Measurements from ENCODE around the gene COG2.
"Not testable (repeated sequence)": the region's sequence is repeated elsewhere in the genome, so short reads cannot be mapped to it uniquely, and the experiment has no call there.

Gene COG2

DNA sequence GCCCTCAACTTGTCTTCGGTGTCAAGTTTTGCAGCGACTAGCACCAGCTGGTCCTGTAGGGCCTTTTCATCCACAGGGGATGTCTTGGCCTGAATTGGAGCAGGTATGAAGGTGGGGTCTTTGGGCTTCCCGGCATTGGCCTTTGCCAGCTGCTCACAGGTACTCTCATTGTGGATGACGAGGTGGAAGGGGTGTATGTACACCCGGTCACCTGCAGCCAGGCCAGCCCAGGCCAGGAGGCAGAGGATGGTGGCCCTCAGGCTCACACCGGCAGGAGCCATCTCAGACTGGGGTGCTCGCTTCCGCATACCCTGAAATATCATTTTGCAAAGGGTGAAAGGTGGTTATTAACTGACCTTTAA, 68.2 kb downstream of the COG2 start:
- Histone ChIP-seq H3K4me1 (ENCODE audit: insufficient read depth, low read length) (0 out of 2 replicates have a peak, but pooled peaks cover 4% of the 10 kb centered on the region), H3K27ac (ENCODE audit: low read length) (no peak overlapping the region), H3K9me3 (ENCODE audit: insufficient read depth, low read depth, low read length) (no peaks in the 10 kb centered on the region), H3K36me3 (ENCODE audit: insufficient read depth, low read depth, low read length) (no peaks in the 10 kb centered on the region), H3K27me3 (ENCODE audit: insufficient read depth, low read length) (no peaks in the 10 kb centered on the region), H3K4me3 (ENCODE audit: low read length) (no peak overlapping the region), H3K9ac (ENCODE audit: low read depth, low read length) (no peak overlapping the region)

DNA sequence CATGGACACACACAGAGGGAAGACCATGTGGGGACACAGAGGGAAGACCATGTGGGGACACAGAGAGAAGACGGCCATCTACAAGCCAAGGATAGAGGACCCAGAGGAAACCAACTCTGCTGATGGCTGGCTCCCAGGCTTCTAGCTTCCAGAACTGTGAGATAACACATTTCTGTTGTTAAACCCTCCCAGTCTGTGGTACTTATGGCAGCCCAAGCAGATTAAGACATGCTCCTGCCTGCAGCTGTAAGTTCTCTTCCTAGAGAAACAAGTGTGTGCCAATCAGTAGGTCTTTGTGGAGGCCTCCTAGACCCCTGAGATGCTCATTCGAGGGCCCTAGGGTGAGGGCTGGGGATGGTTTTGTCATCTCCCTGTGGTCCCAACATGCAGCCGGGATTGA, 69.0 kb downstream of the COG2 start:
- H3K36me3 ChIP-seq (ENCODE audit: insufficient read depth, low read depth, low read length) = no peaks in the 10 kb centered on the region
- 0 out of 2 replicates have a peak, but pooled peaks cover 4% of the 10 kb centered on the region for H3K4me1 ChIP-seq (ENCODE audit: insufficient read depth, low read length)
- H3K27me3 ChIP-seq (ENCODE audit: insufficient read depth, low read length) = no peaks in the 10 kb centered on the region
- H3K4me3 ChIP-seq (ENCODE audit: low read length) = no peak overlapping the region
- H3K9me3 ChIP-seq (ENCODE audit: insufficient read depth, low read depth, low read length) = no peaks in the 10 kb centered on the region
- no peak overlapping the region for H3K9ac ChIP-seq (ENCODE audit: low read depth, low read length)
- no peak overlapping the region for H3K27ac ChIP-seq (ENCODE audit: low read length)

DNA sequence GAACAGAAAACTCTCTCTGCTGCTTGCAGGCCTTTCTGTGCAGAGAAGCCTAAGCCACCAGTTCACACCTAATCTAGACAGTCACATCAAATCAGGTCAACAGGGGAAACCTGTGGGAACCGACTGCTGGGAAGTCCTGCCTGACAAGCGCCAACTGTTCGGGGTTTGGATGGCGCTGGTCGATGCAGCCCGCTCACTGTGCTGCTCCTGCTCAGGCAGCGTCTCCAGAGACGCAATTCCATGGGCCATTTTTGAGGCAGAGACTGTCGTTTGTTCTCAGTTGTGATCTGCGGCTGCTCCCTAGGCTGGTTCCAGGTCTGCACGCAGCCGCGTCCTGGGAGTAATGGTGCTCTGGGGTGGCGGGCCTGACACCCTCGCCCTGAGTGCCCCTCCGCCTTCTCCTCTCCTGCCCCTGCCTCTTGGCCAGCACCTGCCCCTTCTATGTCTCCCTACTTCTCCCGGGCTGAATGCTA, 70.2 kb downstream of the COG2 start:
- Histone ChIP-seq H3K27me3 (ENCODE audit: insufficient read depth, low read length) (no peaks in the 10 kb centered on the region), H3K4me1 (ENCODE audit: insufficient read depth, low read length) (0 out of 2 replicates have a peak, but pooled peaks cover 4% of the 10 kb centered on the region), H3K9ac (ENCODE audit: low read depth, low read length) (no peak overlapping the region), H3K36me3 (ENCODE audit: insufficient read depth, low read depth, low read length) (no peaks in the 10 kb centered on the region), H3K4me3 (ENCODE audit: low read length) (no peak overlapping the region), H3K27ac (ENCODE audit: low read length) (no peak overlapping the region), H3K9me3 (ENCODE audit: insufficient read depth, low read depth, low read length) (no peaks in the 10 kb centered on the region)

DNA sequence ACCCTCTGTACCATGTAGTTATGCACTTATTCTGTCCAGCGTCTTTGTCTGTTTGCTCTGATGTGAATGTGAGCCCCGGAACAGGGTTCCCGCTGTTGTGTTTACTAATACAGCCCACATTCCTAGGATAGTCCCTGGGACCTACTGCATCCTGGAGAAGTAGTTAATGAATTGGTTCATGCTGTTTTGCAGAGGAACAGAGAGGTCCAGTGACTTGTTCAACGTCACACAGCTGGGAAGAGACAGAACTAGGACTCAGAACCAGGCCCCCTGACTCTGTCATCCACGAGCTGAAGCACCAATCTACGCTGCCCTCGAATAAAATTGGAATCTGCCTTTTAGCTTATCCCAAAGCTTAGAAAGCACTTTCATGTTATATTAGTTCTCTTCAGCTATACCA, 70.9 kb downstream of the COG2 start:
- H3K9me3 ChIP-seq (ENCODE audit: insufficient read depth, low read depth, low read length) = no peaks in the 10 kb centered on the region
- H3K4me1 ChIP-seq (ENCODE audit: insufficient read depth, low read length) = 0 out of 2 replicates have a peak, but pooled peaks cover 4% of the 10 kb centered on the region
- no peak overlapping the region for H3K9ac ChIP-seq (ENCODE audit: low read depth, low read length)
- no peak overlapping the region for H3K4me3 ChIP-seq (ENCODE audit: low read length)
- H3K36me3 ChIP-seq (ENCODE audit: insufficient read depth, low read depth, low read length) = no peaks in the 10 kb centered on the region
- H3K27ac ChIP-seq (ENCODE audit: low read length) = no peak overlapping the region
- H3K27me3 ChIP-seq (ENCODE audit: insufficient read depth, low read length) = no peaks in the 10 kb centered on the region

DNA sequence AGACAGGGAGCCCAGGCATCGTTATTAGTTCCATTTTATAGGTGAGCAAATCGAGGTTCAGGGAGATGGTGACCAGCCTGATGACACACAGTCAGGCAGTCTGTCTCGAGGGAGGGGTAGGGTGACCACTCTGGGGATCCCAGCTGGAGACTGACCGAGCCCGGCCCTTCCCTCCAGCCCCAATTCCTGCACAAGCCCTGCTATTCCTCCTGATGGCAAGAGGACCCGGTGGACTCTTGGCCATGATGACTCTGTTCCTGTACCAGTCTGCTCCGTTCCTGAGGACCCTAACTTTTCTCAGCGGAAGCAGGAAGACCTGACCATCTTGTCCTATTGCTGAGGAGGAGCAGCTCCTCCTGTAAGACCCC, 71.2 kb downstream of the COG2 start:
- no peak overlapping the region for H3K4me3 ChIP-seq (ENCODE audit: low read length)
- H3K4me1 ChIP-seq (ENCODE audit: insufficient read depth, low read length) = 0 out of 2 replicates have a peak, but pooled peaks cover 4% of the 10 kb centered on the region
- H3K36me3 ChIP-seq (ENCODE audit: insufficient read depth, low read depth, low read length) = no peaks in the 10 kb centered on the region
- H3K9ac ChIP-seq (ENCODE audit: low read depth, low read length) = no peak overlapping the region
- H3K9me3 ChIP-seq (ENCODE audit: insufficient read depth, low read depth, low read length) = no peaks in the 10 kb centered on the region
- H3K27ac ChIP-seq (ENCODE audit: low read length) = no peak overlapping the region
- H3K27me3 ChIP-seq (ENCODE audit: insufficient read depth, low read length) = no peaks in the 10 kb centered on the region

DNA sequence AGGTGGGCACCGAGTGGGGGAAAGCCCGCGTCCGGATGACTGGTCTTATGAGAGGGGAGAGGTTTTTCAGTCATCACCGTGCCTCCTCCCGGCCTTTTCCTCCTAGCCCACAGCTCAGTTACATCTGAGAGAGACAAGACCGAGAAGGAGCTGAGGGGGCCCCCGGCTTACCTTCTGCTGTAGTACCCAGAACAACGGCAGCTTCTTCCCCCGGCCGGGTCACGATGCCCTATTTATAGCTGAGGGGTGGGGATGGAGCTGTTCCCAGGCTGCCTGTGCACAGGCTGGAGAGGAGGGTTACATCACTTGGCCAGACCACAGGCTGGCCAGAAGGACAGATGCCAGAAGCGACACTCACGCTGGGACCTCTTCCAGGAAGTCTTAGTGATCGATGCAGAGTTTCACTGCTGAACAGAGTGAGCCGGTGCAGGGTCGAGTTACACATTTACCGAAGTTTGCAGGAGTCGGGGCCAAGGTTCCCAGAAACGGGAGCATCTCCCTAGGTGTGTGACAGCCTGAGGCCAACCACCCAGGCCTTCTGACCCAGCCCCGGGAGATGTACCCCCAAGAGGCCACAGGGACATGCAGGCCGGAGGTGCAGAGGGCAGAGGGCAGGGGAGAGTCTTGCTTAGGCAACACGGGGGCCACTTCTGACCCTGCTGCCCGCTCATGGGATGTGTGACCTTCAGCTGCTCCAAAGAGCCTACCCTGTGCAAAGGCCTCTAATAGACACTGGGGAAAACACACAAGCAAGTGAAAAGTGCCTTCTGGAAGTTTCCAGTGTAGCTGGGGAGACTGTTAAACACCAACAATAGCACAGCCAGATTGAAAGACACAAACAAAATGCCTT, 71.9 kb downstream of the COG2 start, which contains the start of gene AGT:
Gene AGT (minus strand): TSS at position 208 of the 850 bp plus-strand sequence. CDS start 3,299 bp downstream, outside the sequence.
- Histone ChIP-seq H3K27me3 (ENCODE audit: insufficient read depth, low read length) (no peaks in the 10 kb centered on the region), H3K9ac (ENCODE audit: low read depth, low read length) (no peak within 1 kb of the TSS), H3K4me3 (ENCODE audit: low read length) (no peak within 1 kb of the TSS), H3K36me3 (ENCODE audit: insufficient read depth, low read depth, low read length) (no peaks in the 10 kb centered on the region), H3K4me1 (ENCODE audit: insufficient read depth, low read length) (0 out of 2 replicates have a peak, but pooled peaks cover 4% of the 10 kb centered on the region), H3K27ac (ENCODE audit: low read length) (no peak within 1 kb of the TSS), H3K9me3 (ENCODE audit: insufficient read depth, low read depth, low read length) (no peaks in the 10 kb centered on the region)

DNA sequence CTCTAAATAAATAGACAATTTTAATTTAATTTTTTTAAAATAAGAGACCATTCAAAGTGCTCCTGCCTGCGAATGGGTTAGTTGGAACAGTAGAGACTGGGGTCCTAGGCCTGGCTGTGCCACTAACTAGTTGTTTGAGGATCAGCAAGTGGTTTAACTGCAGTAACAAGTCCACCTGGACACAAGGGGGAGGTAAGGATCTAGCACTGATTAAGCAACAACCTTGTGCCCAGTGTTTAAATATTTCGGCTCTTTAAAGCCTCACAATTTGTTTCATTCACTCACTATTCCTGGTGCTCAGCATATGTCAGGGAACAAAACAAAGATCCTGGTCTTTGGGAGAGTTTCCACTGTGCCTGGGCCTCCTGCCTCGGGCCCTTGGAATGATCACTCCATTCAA, 73.2 kb downstream of the COG2 start:
- Histone ChIP-seq H3K4me3 (ENCODE audit: low read length) (no peak overlapping the region), H3K27me3 (ENCODE audit: insufficient read depth, low read length) (no peaks in the 10 kb centered on the region), H3K4me1 (ENCODE audit: insufficient read depth, low read length) (0 out of 2 replicates have a peak, but pooled peaks cover 4% of the 10 kb centered on the region), H3K9me3 (ENCODE audit: insufficient read depth, low read depth, low read length) (no peaks in the 10 kb centered on the region; the same call in 1 of the 2 replicates), H3K36me3 (ENCODE audit: insufficient read depth, low read depth, low read length) (no peaks in the 10 kb centered on the region), H3K27ac (ENCODE audit: low read length) (no peak overlapping the region), H3K9ac (ENCODE audit: low read depth, low read length) (no peak overlapping the region)

DNA sequence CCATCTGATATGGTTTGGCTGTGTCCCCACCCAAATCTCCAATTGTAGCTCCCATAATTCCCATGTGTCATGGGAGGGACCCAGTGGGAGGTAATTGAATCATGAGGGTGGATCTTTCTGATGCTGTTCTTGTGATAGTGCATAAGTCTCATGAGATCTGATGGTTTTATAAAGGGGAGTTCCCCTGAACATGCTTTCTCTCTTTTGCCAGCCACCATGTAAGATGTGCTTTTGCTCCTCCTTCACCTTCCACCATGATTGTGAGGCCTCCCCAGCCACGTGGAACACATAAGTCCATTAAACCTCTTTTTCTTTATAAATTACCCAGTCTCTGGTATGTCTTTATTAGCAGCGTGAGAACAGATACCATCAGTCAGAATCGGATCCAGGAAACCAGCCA, 74.2 kb downstream of the COG2 start:
- not testable (repeated sequence) for H3K36me3 ChIP-seq (ENCODE audit: insufficient read depth, low read depth, low read length); H3K27me3 ChIP-seq (ENCODE audit: insufficient read depth, low read length); H3K9me3 ChIP-seq (ENCODE audit: insufficient read depth, low read depth, low read length); H3K9ac ChIP-seq (ENCODE audit: low read depth, low read length); H3K27ac ChIP-seq (ENCODE audit: low read length); H3K4me3 ChIP-seq (ENCODE audit: low read length); H3K4me1 ChIP-seq (ENCODE audit: insufficient read depth, low read length)

DNA sequence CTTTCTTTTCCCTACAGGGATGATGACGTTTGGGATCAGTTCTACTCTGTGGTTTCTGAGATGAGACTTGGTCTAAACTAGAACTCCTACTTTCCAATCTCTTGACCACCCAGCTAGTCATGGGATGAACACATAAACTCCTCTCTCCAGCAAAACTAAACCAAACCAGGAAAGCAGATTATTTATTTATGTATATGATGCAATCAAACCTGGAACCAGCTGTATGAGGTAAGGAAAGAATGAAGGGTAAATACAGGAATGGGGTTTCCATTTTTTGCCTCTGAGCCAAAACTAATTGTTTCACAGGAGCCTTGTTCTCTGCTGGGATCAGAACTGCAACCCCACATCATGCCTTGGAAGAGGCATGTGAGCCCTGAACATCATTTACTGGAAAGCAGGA, 75.0 kb downstream of the COG2 start:
- H3K36me3 ChIP-seq (ENCODE audit: insufficient read depth, low read depth, low read length) = no peaks in the 10 kb centered on the region
- no peak overlapping the region for H3K27ac ChIP-seq (ENCODE audit: low read length)
- no peak overlapping the region for H3K9ac ChIP-seq (ENCODE audit: low read depth, low read length)
- H3K27me3 ChIP-seq (ENCODE audit: insufficient read depth, low read length) = no peaks in the 10 kb centered on the region
- H3K9me3 ChIP-seq (ENCODE audit: insufficient read depth, low read depth, low read length) = peaks cover 10% of the 10 kb centered on the region
- no peak overlapping the region for H3K4me3 ChIP-seq (ENCODE audit: low read length)
- H3K4me1 ChIP-seq (ENCODE audit: insufficient read depth, low read length) = 0 out of 2 replicates have a peak, but pooled peaks cover under 1% of the 10 kb centered on the region

DNA sequence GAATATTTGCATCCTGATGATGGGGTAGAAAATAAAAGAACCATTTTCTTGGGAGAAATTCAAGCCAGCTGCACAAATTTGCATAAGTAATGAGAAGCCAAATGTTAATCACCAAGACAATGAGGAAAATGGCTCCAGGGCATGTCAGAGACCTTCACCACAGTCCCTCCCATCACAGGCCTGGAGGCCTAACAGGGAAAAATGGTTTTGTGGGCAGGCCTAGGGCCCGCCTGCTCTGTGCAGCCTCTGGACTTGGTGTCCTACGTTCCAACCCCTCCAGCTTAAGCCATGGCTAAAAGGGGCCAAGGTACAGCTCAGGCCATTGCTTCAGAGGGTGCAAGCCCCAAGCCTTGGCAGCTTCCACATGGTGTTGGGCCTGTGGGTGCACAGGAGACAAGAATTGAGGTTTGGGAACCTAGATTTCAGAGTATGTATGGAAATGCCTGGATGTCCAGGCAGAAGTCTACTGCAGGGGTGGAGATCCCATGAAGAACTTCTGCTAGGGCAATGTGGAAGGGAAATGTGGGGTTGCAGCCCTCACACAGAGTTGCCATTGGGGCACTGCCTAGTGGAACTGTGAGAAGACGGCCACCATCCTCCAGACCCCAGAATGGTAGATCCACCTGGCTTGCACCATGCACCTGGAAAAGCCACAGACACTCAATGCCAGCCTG, 79.7 kb downstream of the COG2 start:
- not testable (repeated sequence) for H3K27me3 ChIP-seq (ENCODE audit: insufficient read depth, low read length); H3K36me3 ChIP-seq (ENCODE audit: insufficient read depth, low read depth, low read length)
- peaks cover 16% of the 10 kb centered on the region for H3K9me3 ChIP-seq (ENCODE audit: insufficient read depth, low read depth, low read length)

DNA sequence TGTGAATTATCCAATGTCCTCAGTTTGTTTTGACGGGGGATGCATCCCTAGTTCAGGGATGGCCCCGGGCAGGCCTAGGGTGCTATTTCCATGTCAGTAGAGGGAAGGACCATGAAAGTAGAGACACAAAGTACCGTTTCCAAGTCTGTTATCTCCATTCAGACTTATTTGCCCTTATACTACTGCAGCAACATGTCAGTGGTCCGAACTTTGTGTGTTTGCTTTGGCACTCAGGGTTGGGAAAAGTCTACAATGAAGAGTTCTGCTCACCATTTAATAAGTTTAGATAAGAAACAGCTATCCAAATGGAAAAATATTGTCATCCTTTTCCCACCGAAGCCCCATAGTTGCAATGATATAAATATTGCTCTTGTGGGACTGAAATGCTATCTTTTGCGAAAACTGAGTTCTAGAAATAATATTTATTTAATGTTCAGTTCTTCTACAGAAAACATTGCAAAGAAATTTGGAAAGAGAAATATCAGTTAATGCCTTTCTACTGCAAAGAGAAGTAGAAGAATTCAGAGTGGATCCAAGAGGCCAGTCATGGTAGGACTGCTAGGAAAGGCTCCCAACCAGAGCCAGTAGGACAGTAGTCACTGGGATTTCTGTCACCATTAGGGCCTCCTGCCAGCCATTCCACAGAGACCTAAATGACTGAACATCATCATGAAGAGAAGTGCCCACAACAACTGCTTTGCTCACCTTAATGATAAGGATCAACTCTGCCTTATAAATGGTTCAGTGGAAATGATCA, 83.2 kb downstream of the COG2 start:
- H3K27me3 ChIP-seq (ENCODE audit: insufficient read depth, low read length) = no peaks in the 10 kb centered on the region
- H3K27ac ChIP-seq (ENCODE audit: low read length) = no peak overlapping the region
- peaks cover 8% of the 10 kb centered on the region; the same call in 1 of the 2 replicates for H3K4me1 ChIP-seq (ENCODE audit: insufficient read depth, low read length)
- no peaks in the 10 kb centered on the region for H3K36me3 ChIP-seq (ENCODE audit: insufficient read depth, low read depth, low read length)
- peaks cover 16% of the 10 kb centered on the region for H3K9me3 ChIP-seq (ENCODE audit: insufficient read depth, low read depth, low read length)
- no peak overlapping the region for H3K4me3 ChIP-seq (ENCODE audit: low read length)
- no peak overlapping the region for H3K9ac ChIP-seq (ENCODE audit: low read depth, low read length)

More for the DNA sequence above, 79.7 kb downstream of the COG2 start:
- H3K9ac ChIP-seq (ENCODE audit: low read depth, low read length); H3K27ac ChIP-seq (ENCODE audit: low read length); H3K4me1 ChIP-seq (ENCODE audit: insufficient read depth, low read length); H3K4me3 ChIP-seq (ENCODE audit: low read length): not testable (repeated sequence)
